Activated CD8-positive, alpha-beta memory T cell treated with anti-CD3 and anti-CD28 coated beads, Interleukin-2, amount 50 U/mL, for 4 hours (primary cell): Measurements from ENCODE around the gene SERPINA10.
"Not testable (repeated sequence)": the region's sequence is repeated elsewhere in the genome, so short reads cannot be mapped to it uniquely, and the experiment has no call there.

Source experiments
- DNase-seq: peaks from one replicate; pipeline ENCODE4 v3.0.0-alpha.2; 2020

SERPINA10 gene

DNA sequence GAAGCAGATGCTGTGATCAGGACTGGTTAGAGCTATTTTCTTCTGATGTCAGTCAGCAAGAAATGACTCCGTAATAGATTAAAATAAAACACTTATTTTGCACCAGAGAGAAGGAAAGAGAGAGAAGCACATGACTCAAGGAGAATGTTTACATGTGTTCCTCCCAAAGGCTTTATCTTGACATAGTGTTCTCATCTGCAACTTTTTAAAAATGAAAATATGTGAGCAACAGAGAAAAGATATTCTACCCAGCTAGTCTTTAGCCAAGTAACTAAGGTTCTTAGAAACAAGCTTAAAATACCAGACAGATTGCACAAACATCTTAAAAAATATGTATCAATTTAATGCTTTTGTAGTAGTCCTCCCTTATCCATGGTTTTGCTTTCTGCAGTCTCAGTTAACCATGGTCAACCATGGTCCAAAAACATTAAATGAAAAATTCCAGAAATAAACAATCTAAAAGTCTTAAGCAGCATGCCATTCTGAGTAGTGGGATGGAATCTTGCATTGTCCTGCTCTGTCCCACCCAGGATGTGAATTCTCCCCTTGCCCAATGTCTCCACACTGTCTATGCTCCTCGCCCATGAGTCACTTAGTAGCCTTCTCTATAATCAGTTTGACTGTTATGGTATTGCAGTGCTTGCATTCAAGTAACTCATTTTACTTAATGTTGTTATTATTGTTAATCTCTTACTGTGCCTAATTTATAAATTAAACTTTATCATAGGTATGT, 9.9 kb downstream of the SERPINA10 start:
- no peak for DNase-seq

GRCh38 chr14:94278731-94279130, 14.3 kb downstream of the SERPINA10 start:
- DNase-seq, result no peak

DNA sequence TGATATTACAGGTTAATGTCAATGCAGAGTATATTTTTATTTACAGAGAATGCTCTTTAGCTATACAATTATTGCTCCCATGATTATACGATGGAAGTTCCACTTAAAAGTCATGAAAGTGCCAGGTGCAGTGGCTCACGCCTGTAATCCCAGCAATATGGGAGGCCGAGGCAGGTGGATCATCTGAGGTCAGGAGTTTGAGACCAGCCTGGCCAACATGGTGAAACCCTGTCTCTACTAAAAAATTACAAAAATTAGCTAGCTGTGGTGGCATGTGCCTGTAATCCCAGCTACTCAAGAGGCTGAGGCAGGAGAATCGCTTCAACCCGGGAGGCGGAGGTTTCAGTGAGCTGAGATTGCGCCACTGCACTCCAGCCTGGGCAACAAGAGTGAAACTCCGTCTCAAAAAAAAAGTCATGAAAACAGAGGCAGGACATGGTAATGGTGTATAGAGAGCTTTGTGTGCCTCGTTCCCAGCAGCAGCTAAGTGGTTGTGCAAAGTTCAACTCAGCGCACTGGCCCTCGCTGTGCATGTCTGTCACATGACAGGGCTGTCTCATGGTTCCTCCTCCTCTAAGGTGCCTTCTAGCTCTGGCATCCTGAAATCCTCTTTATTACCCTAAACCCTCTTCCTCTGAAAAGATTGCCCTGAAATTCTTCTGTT, 16.0 kb downstream of the SERPINA10 start:
- not testable (repeated sequence) for DNase-seq

- DNase-seq, result no peak
Measured at GRCh38 chr14:94269156-94269555, 23.9 kb downstream of the SERPINA10 start.

- DNase-seq, result not testable (repeated sequence)
Measured at GRCh38 chr14:94268582-94268981, 24.5 kb downstream of the SERPINA10 start.

- no peak for DNase-seq
Measured at GRCh38 chr14:94267352-94267751, 25.7 kb downstream of the SERPINA10 start.

DNA sequence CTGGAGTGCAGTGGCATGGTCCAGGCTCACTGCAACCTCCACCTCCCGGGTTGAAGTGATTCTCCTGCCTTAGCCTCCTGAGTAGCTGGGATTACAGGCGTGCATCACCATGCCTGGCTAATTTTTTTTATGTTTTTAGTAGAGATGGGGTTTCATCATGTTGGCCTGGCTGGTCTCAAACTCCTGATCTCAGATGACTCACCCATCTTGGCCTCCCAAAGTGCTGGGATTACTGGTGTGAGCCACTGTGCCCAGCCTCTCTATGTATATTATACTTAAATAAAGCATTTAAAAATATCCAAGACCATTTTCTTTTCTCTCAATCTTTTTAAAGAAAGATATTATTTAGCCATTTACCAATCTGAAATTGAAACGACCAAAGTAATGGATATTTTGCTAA, 28.9 kb downstream of the SERPINA10 start:
- DNase-seq, result not testable (repeated sequence)

- DNase-seq, result no peak
Measured at GRCh38 chr14:94244182-94244581, 48.9 kb downstream of the SERPINA10 start.

GRCh38 chr14:94239406-94239805, 53.7 kb downstream of the SERPINA10 start:
- no peak for DNase-seq

DNA sequence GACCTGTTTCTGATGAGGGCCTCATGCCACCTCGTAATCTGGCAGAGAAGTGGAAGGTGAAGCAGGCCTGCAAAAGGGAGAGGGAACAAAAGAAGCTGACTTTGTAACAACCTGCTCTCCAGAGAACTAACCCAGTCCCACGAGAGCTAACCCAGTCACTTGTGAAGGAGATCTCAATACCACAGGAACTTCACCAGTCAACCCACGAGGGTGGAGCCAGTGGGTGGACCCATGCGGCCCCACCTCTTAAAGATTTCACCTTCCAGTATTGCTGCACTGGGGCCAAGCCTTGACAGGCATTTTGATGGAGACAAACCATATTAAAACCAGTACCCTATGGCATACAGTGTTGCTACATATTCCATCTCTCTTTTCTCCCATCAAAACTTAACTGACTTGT, 55.1 kb downstream of the SERPINA10 start:
- no peak for DNase-seq

DNA sequence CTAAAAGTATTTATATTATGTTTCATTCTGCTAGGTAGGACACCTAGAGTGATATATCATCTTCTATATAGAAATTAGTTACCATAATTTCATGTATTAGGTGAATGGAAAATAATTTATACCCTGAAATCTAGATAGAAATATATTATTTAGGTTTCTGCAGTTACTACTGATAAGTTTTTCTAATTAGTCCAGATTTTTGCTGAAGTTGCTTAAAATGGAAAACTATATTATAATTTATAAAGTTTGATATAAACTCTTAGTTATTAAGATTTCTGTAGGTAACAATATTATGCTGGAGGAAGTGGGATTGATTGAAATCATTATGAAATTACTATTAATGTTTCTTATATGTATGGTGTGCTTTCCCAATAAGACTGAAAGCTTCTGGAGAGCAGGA, 56.0 kb downstream of the SERPINA10 start:
- DNase-seq, result no peak
